ENCODE results near the gene GAMT.
A peak's percentile ranks its signal among the peaks of the same experiment; 100 is the strongest.

GAMT gene

GRCh38 chr19:1383312-1384084, 17.8 kb downstream of the GAMT start, which contains the start of gene NDUFS7:
Gene NDUFS7 (plus strand): TSS chr19:1383907. CDS start chr19:1383927, 20 bp downstream.
- peak; percentile 92 for DNase-seq

- DNase-seq: no peak
Observed at GRCh38 chr19:1383017-1383311, 18.4 kb downstream of the GAMT start.

- no peak for DNase-seq
Observed at GRCh38 chr19:1382250-1382649, 19.1 kb downstream of the GAMT start.

GRCh38 chr19:1379961-1380489, 21.3 kb downstream of the GAMT start:
- no peak for DNase-seq

- no peak for DNase-seq
Observed at GRCh38 chr19:1379126-1379905, 22.0 kb downstream of the GAMT start.

- DNase-seq: no peak
Observed at GRCh38 chr19:1377965-1378785, 23.2 kb downstream of the GAMT start.

- no peak for DNase-seq
Observed at GRCh38 chr19:1377176-1377964, 24.0 kb downstream of the GAMT start.

- no peak for DNase-seq
Observed at GRCh38 chr19:1376415-1376805, 24.9 kb downstream of the GAMT start.

GRCh38 chr19:1374250-1374577, 27.1 kb downstream of the GAMT start:
- DNase-seq: no peak

- DNase-seq: no peak
Observed at GRCh38 chr19:1373534-1374249, 27.6 kb downstream of the GAMT start.

- no peak for DNase-seq
Observed at GRCh38 chr19:1373042-1373533, 28.3 kb downstream of the GAMT start.

- no peak for DNase-seq
Observed at GRCh38 chr19:1370579-1371361, 30.6 kb downstream of the GAMT start.

GRCh38 chr19:1369214-1369805, 32.0 kb downstream of the GAMT start:
- DNase-seq: no peak

- DNase-seq: no peak
Observed at GRCh38 chr19:1366899-1367870, 34.2 kb downstream of the GAMT start.

GRCh38 chr19:1366296-1366695, 35.0 kb downstream of the GAMT start:
- DNase-seq: no peak

- no peak for DNase-seq
Observed at GRCh38 chr19:1365319-1366269, 35.7 kb downstream of the GAMT start.

- no peak for DNase-seq
Observed at GRCh38 chr19:1364070-1364704, 37.2 kb downstream of the GAMT start.
